SK-N-MC (cell line): ENCODE data around the gene NOC4L.

Experiments used
- EZH2 ChIP-seq: fragments of 200-600 bp; sonication (generic); IDR thresholded peaks from one replicate; pipeline ENCODE4 v1.6.1; 2017; ENCODE audit warnings: antibody characterized with exemption
- FOXP2 ChIP-seq: optimal IDR thresholded peaks from 2 replicates; pipeline ENCODE3; 2011; ENCODE audit warnings: mild to moderate bottlenecking, moderate library complexity; ENCODE audit not compliant: insufficient read depth; ENCODE audit errors: extremely low read length, control extremely low read depth
- POLR2AphosphoS5 ChIP-seq: IDR thresholded peaks from 2 replicates; pipeline ENCODE4 v1.6.1; 2012; ENCODE audit warnings: mild to moderate bottlenecking, low read depth, low read length, borderline replicate concordance

DNA sequence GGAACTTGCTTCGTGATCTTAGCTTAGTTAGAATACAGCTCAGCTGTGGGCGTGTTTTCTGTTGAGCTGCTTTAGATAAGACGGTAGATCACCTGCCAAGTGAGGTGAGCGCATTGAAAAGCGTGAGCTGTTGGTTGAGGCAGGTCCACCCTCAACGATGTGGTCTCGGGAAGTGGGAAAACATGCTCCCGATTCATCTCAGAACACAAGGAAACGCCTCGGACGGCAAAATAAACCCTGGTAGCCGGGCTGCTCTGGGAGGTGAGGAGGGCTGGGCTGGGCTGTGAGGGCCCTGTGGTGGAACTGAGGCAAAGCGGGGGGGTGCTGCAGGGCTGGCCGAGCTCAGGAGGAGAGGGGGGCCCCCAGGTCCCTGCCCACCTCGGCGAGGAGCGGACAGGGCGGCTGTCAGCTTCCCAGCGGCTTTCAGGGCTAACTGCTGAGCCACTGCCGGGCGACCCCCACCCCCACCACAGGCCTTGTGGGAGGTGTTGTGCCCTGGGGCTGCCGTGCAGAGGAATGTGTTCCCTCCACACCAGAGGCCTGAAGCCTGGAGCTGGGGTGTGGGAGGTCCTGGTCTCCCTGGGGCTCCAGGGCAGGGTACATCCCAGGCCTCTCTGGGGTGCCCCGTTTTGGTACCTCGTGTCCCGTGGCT, 30.7 kb downstream of the NOC4L start:
- TF ChIP-seq EZH2 = no peak
- no peak for TF ChIP-seq POLR2AphosphoS5
- no peak for TF ChIP-seq FOXP2
